GM23338 (cell line): ENCODE data around the gene KIAA0513. TPM values are rescaled to one million over a fixed set of nuclear protein-coding genes. Genes with fewer than 3 reads are reported as not detected.

Experiments used
- ATAC-seq: fragments of 200-7000 bp; cut with Tn5 transposase; 3 replicates; pipeline ENCODE4 v1.9.1; 2020
- DNase-seq: peaks from one replicate; pipeline ENCODE4 v3.0.0-alpha.2; 2015; ENCODE audit warnings: low spot score
- H2AFZ ChIP-seq: fragments of 200-600 bp; sonication (generic); 2 replicates; pipeline ENCODE4 v1.8.0; 2016; ENCODE audit warnings: antibody characterized with exemption, mild to moderate bottlenecking, moderate library complexity
- H3F3A ChIP-seq: fragments of 200-600 bp; sonication (generic); replicated peaks from 2 replicates; pipeline ENCODE4 v1.8.0; 2017; ENCODE audit warnings: antibody characterized with exemption, mixed run types, low read depth
- H3K27ac ChIP-seq: fragments of 200-600 bp; sonication (generic); 2 replicates; pipeline ENCODE4 v1.6.1; 2016; ENCODE audit warnings: low read depth
- H3K27me3 ChIP-seq: fragments of 200-600 bp; sonication (generic); 2 replicates; pipeline ENCODE4 v1.8.0; 2016; ENCODE audit warnings: mild to moderate bottlenecking, mixed run types, moderate library complexity; ENCODE audit not compliant: insufficient read depth
- H3K36me3 ChIP-seq: fragments of 200-600 bp; sonication (generic); 2 replicates; pipeline ENCODE4 v1.8.0; 2016; ENCODE audit warnings: mild to moderate bottlenecking; ENCODE audit not compliant: insufficient read depth
- H3K4me1 ChIP-seq: fragments of 200-600 bp; sonication (generic); 2 replicates; pipeline ENCODE4 v1.8.0; 2016; ENCODE audit warnings: mild to moderate bottlenecking, moderate library complexity; ENCODE audit not compliant: insufficient read depth
- H3K4me2 ChIP-seq: fragments of 200-600 bp; sonication (generic); 2 replicates; pipeline ENCODE4 v1.7.1; 2017; ENCODE audit warnings: mixed run types
- H3K4me3 ChIP-seq: fragments of 200-600 bp; sonication (generic); 2 replicates; pipeline ENCODE4 v1.6.1; 2016; ENCODE audit warnings: mixed run types
- H3K79me2 ChIP-seq: fragments of 200-600 bp; sonication (generic); replicated peaks from 2 replicates; pipeline ENCODE4 v1.8.0; 2017; ENCODE audit warnings: mild to moderate bottlenecking; ENCODE audit not compliant: insufficient read depth
- H3K9me2 ChIP-seq: fragments of 200-600 bp; sonication (generic); 2 replicates; pipeline ENCODE4 v1.8.0; 2017; ENCODE audit not compliant: insufficient read depth
- H4K20me1 ChIP-seq: fragments of 200-600 bp; sonication (generic); replicated peaks from 2 replicates; pipeline ENCODE4 v1.8.0; 2017; ENCODE audit warnings: mild to moderate bottlenecking; ENCODE audit not compliant: insufficient read depth
- H3K27ac Mint-ChIP-seq: 2 replicates; pipeline ENCODE4 v1.8.0; 2020; ENCODE audit warnings: inconsistent platforms, mild to moderate bottlenecking, moderate library complexity, mixed read lengths
- H3K27me3 Mint-ChIP-seq: 3 replicates; pipeline ENCODE4 v1.8.0; 2022; ENCODE audit warnings: low read depth, mild to moderate bottlenecking, moderate library complexity, mixed read lengths, inconsistent platforms; ENCODE audit not compliant: insufficient read depth, poor library complexity
- H3K36me3 Mint-ChIP-seq: 3 replicates; pipeline ENCODE4 v1.8.0; 2021; ENCODE audit warnings: low read depth, mild to moderate bottlenecking, inconsistent platforms, moderate library complexity, mixed read lengths
- H3K4me1 Mint-ChIP-seq: 3 replicates; pipeline ENCODE4 v1.8.0; 2020; ENCODE audit warnings: mild to moderate bottlenecking, inconsistent platforms, mixed read lengths
- H3K4me3 Mint-ChIP-seq: 3 replicates; pipeline ENCODE4 v1.8.0; 2021; ENCODE audit warnings: moderate library complexity, mild to moderate bottlenecking, inconsistent platforms, mixed read lengths
- H3K9me3 Mint-ChIP-seq: 3 replicates; pipeline ENCODE4 v1.8.0; 2020; ENCODE audit warnings: moderate library complexity, mild to moderate bottlenecking, inconsistent platforms, mixed read lengths
- CREB1 ChIP-seq: fragments of 250-450 bp; sonication (Bioruptor Pico); IDR thresholded peaks from 2 replicates; pipeline ENCODE4 v1.5.0; 2020; ENCODE audit warnings: low read depth, mild to moderate bottlenecking, moderate library complexity
- EZH2 ChIP-seq: fragments of 200-600 bp; sonication (generic); IDR thresholded peaks from one replicate; pipeline ENCODE4 v1.8.0; 2017; ENCODE audit warnings: antibody characterized with exemption, mild to moderate bottlenecking, low read depth; ENCODE audit not compliant: unreplicated experiment
- JUNB ChIP-seq: IDR thresholded peaks from one replicate; pipeline ENCODE4 v1.6.1; 2016; ENCODE audit warnings: antibody characterized with exemption; ENCODE audit not compliant: unreplicated experiment
- NANOG ChIP-seq: IDR thresholded peaks from 2 replicates; pipeline ENCODE4 v1.6.1; 2016; ENCODE audit warnings: antibody characterized with exemption, borderline replicate concordance
- STAT1 ChIP-seq: IDR thresholded peaks from one replicate; pipeline ENCODE4 v1.6.1; 2016; ENCODE audit warnings: antibody characterized with exemption; ENCODE audit not compliant: unreplicated experiment
- ZNF114 ChIP-seq: fragments of 250-450 bp; sonication (Bioruptor Pico); IDR thresholded peaks from 2 replicates; pipeline ENCODE4 v1.5.0; 2020; ENCODE audit warnings: mild to moderate bottlenecking, moderate library complexity
- ZNF331 ChIP-seq: fragments of 250-450 bp; sonication (Bioruptor Pico); IDR thresholded peaks from 2 replicates; pipeline ENCODE4 v1.5.0; 2020; ENCODE audit warnings: low read depth, mild to moderate bottlenecking, moderate library complexity
- polyA plus RNA-seq: library from polyadenylated mRNA; unstranded; fragments of >200 nt; fragmentation: Nextera tagmentation; extraction: Ambion mirVana; gene quantifications from 2 replicates; pipeline ENCODE4 v1.2.1, GENCODE V29; 2016
- total RNA-seq: library from RNA; depleted of rRNA; stranded (reverse); fragments of >200 nt; shearing (Covaris generic); gene quantifications from 2 replicates; pipeline ENCODE4 v1.2.3, GENCODE V29; 2014
- TF ChIP-seq, protein P1 (sequence below): IDR thresholded peaks from one replicate; pipeline ENCODE4 v1.6.1; 2018; ENCODE audit warnings: antibody characterized with exemption; ENCODE audit not compliant: unreplicated experiment
- TF ChIP-seq, protein P2 (sequence below): fragments of 250-450 bp; sonication (Bioruptor Pico); IDR thresholded peaks from 2 replicates; pipeline ENCODE4 v1.5.0; 2020; ENCODE audit warnings: mild to moderate bottlenecking, moderate library complexity
- TF ChIP-seq, protein P3 (sequence below), 2 experiments: fragments of 200-600 bp in 1 of 2; sonication (generic) in 1 of 2; conservative IDR thresholded peaks; 2 replicates each; pipeline versions ENCODE4 v1.5.1 to v1.6.1; 2016 to 2017; ENCODE audit warnings: antibody characterized with exemption in 2 of 2, low read depth in 2 of 2, mild to moderate bottlenecking in 2 of 2, moderate library complexity in 1 of 2

KIAA0513 gene
- total and polyA plus RNA-seq, 2 experiments from 2014 or later = 2.1 to 8.7 TPM

GRCh38 chr16:85140455-85141012 lies 112.9 kb downstream of the KIAA0513 start:
- no peaks in the 10 kb centered on the region for H3F3A ChIP-seq
- Mint-ChIP-seq H3K4me1 (peaks cover 30% of the 10 kb centered on the region), H3K36me3 (no peaks in the 10 kb centered on the region), H3K9me3 (peaks cover 2% of the 10 kb centered on the region; the same call in 2 of the 3 replicates), H3K27ac (no peak overlapping the region), H3K4me3 (no peak overlapping the region), H3K27me3 (peaks cover 23% of the 10 kb centered on the region)
- no peak overlapping the region for H3K4me2 ChIP-seq
- no peak overlapping the region for H3K4me3 ChIP-seq
- H2AFZ ChIP-seq = no peak overlapping the region
- no peaks in the 10 kb centered on the region for H3K9me2 ChIP-seq
- no peaks in the 10 kb centered on the region for H4K20me1 ChIP-seq
- DNase-seq (no peak), ATAC-seq (no peak)
- peaks cover 7% of the 10 kb centered on the region; the same call in 1 of the 2 replicates for H3K4me1 ChIP-seq
- H3K36me3 ChIP-seq = no peaks in the 10 kb centered on the region
- H3K27me3 ChIP-seq = no peaks in the 10 kb centered on the region
- TF ChIP-seq NANOG (no peak), ZNF331 (CRISPR knock-in tag) (no peak), CREB1 (no peak), JUNB (no peak), STAT1 (no peak), ZNF114 (CRISPR knock-in tag) (no peak), EZH2 (no peak)
- TF ChIP-seq, protein P1, sequence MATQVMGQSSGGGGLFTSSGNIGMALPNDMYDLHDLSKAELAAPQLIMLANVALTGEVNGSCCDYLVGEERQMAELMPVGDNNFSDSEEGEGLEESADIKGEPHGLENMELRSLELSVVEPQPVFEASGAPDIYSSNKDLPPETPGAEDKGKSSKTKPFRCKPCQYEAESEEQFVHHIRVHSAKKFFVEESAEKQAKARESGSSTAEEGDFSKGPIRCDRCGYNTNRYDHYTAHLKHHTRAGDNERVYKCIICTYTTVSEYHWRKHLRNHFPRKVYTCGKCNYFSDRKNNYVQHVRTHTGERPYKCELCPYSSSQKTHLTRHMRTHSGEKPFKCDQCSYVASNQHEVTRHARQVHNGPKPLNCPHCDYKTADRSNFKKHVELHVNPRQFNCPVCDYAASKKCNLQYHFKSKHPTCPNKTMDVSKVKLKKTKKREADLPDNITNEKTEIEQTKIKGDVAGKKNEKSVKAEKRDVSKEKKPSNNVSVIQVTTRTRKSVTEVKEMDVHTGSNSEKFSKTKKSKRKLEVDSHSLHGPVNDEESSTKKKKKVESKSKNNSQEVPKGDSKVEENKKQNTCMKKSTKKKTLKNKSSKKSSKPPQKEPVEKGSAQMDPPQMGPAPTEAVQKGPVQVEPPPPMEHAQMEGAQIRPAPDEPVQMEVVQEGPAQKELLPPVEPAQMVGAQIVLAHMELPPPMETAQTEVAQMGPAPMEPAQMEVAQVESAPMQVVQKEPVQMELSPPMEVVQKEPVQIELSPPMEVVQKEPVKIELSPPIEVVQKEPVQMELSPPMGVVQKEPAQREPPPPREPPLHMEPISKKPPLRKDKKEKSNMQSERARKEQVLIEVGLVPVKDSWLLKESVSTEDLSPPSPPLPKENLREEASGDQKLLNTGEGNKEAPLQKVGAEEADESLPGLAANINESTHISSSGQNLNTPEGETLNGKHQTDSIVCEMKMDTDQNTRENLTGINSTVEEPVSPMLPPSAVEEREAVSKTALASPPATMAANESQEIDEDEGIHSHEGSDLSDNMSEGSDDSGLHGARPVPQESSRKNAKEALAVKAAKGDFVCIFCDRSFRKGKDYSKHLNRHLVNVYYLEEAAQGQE = no peak
- TF ChIP-seq, protein P2, sequence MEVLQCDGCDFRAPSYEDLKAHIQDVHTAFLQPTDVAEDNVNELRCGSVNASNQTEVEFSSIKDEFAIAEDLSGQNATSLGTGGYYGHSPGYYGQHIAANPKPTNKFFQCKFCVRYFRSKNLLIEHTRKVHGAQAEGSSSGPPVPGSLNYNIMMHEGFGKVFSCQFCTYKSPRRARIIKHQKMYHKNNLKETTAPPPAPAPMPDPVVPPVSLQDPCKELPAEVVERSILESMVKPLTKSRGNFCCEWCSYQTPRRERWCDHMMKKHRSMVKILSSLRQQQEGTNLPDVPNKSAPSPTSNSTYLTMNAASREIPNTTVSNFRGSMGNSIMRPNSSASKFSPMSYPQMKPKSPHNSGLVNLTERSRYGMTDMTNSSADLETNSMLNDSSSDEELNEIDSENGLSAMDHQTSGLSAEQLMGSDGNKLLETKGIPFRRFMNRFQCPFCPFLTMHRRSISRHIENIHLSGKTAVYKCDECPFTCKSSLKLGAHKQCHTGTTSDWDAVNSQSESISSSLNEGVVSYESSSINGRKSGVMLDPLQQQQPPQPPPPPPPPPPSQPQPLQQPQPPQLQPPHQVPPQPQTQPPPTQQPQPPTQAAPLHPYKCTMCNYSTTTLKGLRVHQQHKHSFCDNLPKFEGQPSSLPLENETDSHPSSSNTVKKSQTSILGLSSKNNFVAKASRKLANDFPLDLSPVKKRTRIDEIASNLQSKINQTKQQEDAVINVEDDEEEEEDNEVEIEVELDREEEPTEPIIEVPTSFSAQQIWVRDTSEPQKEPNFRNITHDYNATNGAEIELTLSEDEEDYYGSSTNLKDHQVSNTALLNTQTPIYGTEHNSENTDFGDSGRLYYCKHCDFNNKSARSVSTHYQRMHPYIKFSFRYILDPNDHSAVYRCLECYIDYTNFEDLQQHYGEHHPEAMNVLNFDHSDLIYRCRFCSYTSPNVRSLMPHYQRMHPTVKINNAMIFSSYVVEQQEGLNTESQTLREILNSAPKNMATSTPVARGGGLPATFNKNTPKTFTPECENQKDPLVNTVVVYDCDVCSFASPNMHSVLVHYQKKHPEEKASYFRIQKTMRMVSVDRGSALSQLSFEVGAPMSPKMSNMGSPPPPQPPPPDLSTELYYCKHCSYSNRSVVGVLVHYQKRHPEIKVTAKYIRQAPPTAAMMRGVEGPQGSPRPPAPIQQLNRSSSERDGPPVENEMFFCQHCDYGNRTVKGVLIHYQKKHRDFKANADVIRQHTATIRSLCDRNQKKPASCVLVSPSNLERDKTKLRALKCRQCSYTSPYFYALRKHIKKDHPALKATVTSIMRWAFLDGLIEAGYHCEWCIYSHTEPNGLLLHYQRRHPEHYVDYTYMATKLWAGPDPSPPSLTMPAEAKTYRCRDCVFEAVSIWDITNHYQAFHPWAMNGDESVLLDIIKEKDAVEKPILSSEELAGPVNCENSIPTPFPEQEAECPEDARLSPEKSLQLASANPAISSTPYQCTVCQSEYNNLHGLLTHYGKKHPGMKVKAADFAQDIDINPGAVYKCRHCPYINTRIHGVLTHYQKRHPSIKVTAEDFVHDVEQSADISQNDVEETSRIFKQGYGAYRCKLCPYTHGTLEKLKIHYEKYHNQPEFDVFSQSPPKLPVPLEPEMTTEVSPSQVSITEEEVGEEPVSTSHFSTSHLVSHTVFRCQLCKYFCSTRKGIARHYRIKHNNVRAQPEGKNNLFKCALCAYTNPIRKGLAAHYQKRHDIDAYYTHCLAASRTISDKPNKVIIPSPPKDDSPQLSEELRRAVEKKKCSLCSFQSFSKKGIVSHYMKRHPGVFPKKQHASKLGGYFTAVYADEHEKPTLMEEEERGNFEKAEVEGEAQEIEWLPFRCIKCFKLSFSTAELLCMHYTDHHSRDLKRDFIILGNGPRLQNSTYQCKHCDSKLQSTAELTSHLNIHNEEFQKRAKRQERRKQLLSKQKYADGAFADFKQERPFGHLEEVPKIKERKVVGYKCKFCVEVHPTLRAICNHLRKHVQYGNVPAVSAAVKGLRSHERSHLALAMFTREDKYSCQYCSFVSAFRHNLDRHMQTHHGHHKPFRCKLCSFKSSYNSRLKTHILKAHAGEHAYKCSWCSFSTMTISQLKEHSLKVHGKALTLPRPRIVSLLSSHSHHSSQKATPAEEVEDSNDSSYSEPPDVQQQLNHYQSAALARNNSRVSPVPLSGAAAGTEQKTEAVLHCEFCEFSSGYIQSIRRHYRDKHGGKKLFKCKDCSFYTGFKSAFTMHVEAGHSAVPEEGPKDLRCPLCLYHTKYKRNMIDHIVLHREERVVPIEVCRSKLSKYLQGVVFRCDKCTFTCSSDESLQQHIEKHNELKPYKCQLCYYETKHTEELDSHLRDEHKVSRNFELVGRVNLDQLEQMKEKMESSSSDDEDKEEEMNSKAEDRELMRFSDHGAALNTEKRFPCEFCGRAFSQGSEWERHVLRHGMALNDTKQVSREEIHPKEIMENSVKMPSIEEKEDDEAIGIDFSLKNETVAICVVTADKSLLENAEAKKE (CRISPR knock-in tag) = no peak
- TF ChIP-seq, protein P3, sequence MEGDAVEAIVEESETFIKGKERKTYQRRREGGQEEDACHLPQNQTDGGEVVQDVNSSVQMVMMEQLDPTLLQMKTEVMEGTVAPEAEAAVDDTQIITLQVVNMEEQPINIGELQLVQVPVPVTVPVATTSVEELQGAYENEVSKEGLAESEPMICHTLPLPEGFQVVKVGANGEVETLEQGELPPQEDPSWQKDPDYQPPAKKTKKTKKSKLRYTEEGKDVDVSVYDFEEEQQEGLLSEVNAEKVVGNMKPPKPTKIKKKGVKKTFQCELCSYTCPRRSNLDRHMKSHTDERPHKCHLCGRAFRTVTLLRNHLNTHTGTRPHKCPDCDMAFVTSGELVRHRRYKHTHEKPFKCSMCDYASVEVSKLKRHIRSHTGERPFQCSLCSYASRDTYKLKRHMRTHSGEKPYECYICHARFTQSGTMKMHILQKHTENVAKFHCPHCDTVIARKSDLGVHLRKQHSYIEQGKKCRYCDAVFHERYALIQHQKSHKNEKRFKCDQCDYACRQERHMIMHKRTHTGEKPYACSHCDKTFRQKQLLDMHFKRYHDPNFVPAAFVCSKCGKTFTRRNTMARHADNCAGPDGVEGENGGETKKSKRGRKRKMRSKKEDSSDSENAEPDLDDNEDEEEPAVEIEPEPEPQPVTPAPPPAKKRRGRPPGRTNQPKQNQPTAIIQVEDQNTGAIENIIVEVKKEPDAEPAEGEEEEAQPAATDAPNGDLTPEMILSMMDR (conservative IDR thresholded peaks at IDR 0.05; ENCODE audit: low read depth in 2 of 2) = no peak
- no peak overlapping the region for H3K27ac ChIP-seq
- no peaks in the 10 kb centered on the region for H3K79me2 ChIP-seq
